ENCODE measurements around the gene LRCH4. TPM values are rescaled to one million over a fixed set of nuclear protein-coding genes. Genes with fewer than 3 reads are reported as not detected.
A peak's percentile ranks its signal among the peaks of the same experiment; 100 is the strongest.

Gene LRCH4
- total and polyA plus RNA-seq, 2 of the 8 experiments (the other 6 are each of a cell fraction or from before 2014, with no cell fraction given), result 15.5 to 36.6 TPM

- Histone ChIP-seq H2BK120ac (replicated peaks; ENCODE audit: low read depth, low read length) (no peak overlapping the region), H3K14ac (ENCODE audit: insufficient read length) (no peak overlapping the region), H3K23ac (ENCODE audit: insufficient read length) (no peak overlapping the region), H3K79me2 (ENCODE audit: control insufficient read depth in 1 of 2, insufficient read depth in 2 of 2, low read length in 2 of 2) (peaks cover 0 to 6% of the 10 kb centered on the region in 2 experiments; a peak in 1 of 4 replicates), H3K27ac (ENCODE audit: low read depth, low read length) (peak overlapping the region; percentile 67), H4K8ac (ENCODE audit: extremely low read depth, insufficient read depth, low read length) (no peak overlapping the region; the same call in none of the 2 replicates), H3K4me3 (ENCODE audit: extremely low read depth in 1 of 4, insufficient read depth in 2 of 4, low read depth in 3 of 4, low read length in 4 of 4) (peak overlapping the region; percentile 68 to 82 (median 78)), H3K4me1 (replicated peaks in 1 of 4; ENCODE audit: control insufficient read depth in 3 of 4, insufficient read depth in 4 of 4, low read length in 3 of 4) (peaks cover 0 to 31% (median 20%) of the 10 kb centered on the region in 4 experiments; a peak in 6 of 7 replicates), H3K4ac (replicated peaks; ENCODE audit: insufficient read length, low read depth, low read length) (peak overlapping the region; percentile 38), H3K23me2 (ENCODE audit: low read depth, low read length) (peaks cover 25% of the 10 kb centered on the region), H2AFZ (ENCODE audit: low read length) (no peak overlapping the region), H4K5ac (ENCODE audit: insufficient read length, low read depth, low read length) (peak overlapping the region; percentile 32), H2BK12ac (ENCODE audit: low read depth, low read length) (peak overlapping the region; percentile 92; the same call in 1 of the 2 replicates), H3K4me2 (ENCODE audit: insufficient read depth in 1 of 2, low read depth in 2 of 2, low read length in 2 of 2) (peak overlapping the region; percentile 91 to 98), H3K18ac (ENCODE audit: extremely low read depth, low read length) (peak overlapping the region; percentile 81), H3K9ac (replicated peaks in 1 of 4; ENCODE audit: extremely low read depth in 1 of 4, low read depth in 3 of 4, low read length in 3 of 4) (peak overlapping the region in 3 of 4 experiments; percentile 45 to 79 (median 55); a peak in 4 of 7 replicates), H4K91ac (replicated peaks; ENCODE audit: insufficient read length, low read length) (peak overlapping the region; percentile 59), H2BK15ac (ENCODE audit: low read length) (peak overlapping the region; percentile 97; the same call in 1 of the 2 replicates), H2BK20ac (ENCODE audit: low read length) (no peak overlapping the region), H3K36me3 (ENCODE audit: control insufficient read depth in 2 of 4, insufficient read depth in 4 of 4, low read length in 3 of 4) (peaks cover 0 to 6% (median under 1%) of the 10 kb centered on the region in 4 experiments; a peak in 4 of 8 replicates), H2AK5ac (ENCODE audit: low read depth, low read length) (no peak overlapping the region), H3K79me1 (ENCODE audit: low read depth, low read length) (0 out of 2 replicates have a peak, but pooled peaks cover 4% of the 10 kb centered on the region), H2BK5ac (ENCODE audit: low read depth, low read length) (peak overlapping the region; percentile 88), H3K27me3 (replicated peaks in 1 of 4; ENCODE audit: control insufficient read depth in 3 of 4, extremely low read depth in 1 of 4, insufficient read depth in 3 of 4, low read length in 3 of 4) (peaks cover 0 to 10% (median 4%) of the 10 kb centered on the region in 4 experiments; a peak in 2 of 7 replicates), H3K9me3 (ENCODE audit: insufficient read depth in 2 of 2, low read depth in 1 of 2, low read length in 1 of 2) (no peaks in the 10 kb centered on the region), H4K20me1 (replicated peaks in 1 of 2; ENCODE audit: control insufficient read depth in 1 of 2, insufficient read depth in 2 of 2, low read length in 2 of 2) (peaks cover 0 to 2% of the 10 kb centered on the region in 2 experiments), H3K56ac (replicated peaks; ENCODE audit: insufficient read length, low read depth, low read length) (peak overlapping the region; percentile 5)
- ChIA-PET POLR2A (ENCODE audit: partially characterized antibody) (interaction anchor here (0.6 to 8.9 kb wide), 22 partner anchors 8 to 168 kb away, joined by 3 to 172 read pairs (median 4); partner anchors contain the start of genes FBXO24, GNB2, LRCH4 and MOSPD3), CTCF (ENCODE audit: partially characterized antibody) (interaction anchor here (0.6 to 5.4 kb wide), 16 partner anchors 9 to 589 kb away, joined by 3 to 51 read pairs (median 4); partner anchors contain the start of genes FBXO24, GIGYF1 and MOSPD3)
- no peak for FAIRE-seq
- 7% methylated on average over 18 of the region's 21 CpGs; no CpG with 5 or more reads in 1 of the 2 experiments for WGBS, 2 experiments (ENCODE audit: extremely low coverage in 1 of 2, insufficient coverage in 1 of 2, insufficient read length in 1 of 2, insufficient replicate concordance in 2 of 2, low coverage in 1 of 2, low lambda C conversion rate in 2 of 2, missing lambda C conversion rate in 1 of 2)
- peak in 1 of 2 experiments; percentile 76 for DNase-seq (ENCODE audit: low read depth in 1 of 2, low spot score in 2 of 2)
- no peak for TF ChIP-seq RXRA (IDR thresholded peaks at IDR 0.05; ENCODE audit: insufficient read depth, low read depth, low read length)
- peak; percentile 76 for TF ChIP-seq NANOG (IDR thresholded peaks at IDR 0.05; ENCODE audit: insufficient read depth, low read depth, low read length, poor library complexity, severe bottlenecking)
- TF ChIP-seq YY1 (IDR thresholded peaks at IDR 0.05; ENCODE audit: low read depth, low read length), result 0 out of 2 replicates have a peak, but pooled peaks have one; percentile 34
- no peak for TF ChIP-seq RFX5 (IDR thresholded peaks at IDR 0.05; ENCODE audit: borderline replicate concordance, low read depth, low read length)
- no peak for TF ChIP-seq KDM4A (IDR thresholded peaks at IDR 0.05; ENCODE audit: low read depth, low read length, severe bottlenecking)
- TF ChIP-seq ZNF274 (IDR thresholded peaks at IDR 0.05; ENCODE audit: borderline replicate concordance, extremely low read depth, low read length), result no peak
- peak; percentile 63 for TF ChIP-seq POLR2AphosphoS5 (IDR thresholded peaks at IDR 0.05; ENCODE audit: low read depth, low read length)
- TF ChIP-seq POU5F1 (IDR thresholded peaks at IDR 0.05; ENCODE audit: low read depth, low read length), result no peak
These were observed 17.2 kb upstream of the LRCH4 start for GRCh38 chr7:100602889-100603725.

Measured in H1 (cell line).